Measurements from ENCODE around the gene TBX21. TPM values are rescaled to one million over a fixed set of nuclear protein-coding genes. Genes with fewer than 3 reads are reported as not detected.

Gene TBX21
- total RNA-seq, 1 experiment from 2014 or later = 0.20 TPM

DNA sequence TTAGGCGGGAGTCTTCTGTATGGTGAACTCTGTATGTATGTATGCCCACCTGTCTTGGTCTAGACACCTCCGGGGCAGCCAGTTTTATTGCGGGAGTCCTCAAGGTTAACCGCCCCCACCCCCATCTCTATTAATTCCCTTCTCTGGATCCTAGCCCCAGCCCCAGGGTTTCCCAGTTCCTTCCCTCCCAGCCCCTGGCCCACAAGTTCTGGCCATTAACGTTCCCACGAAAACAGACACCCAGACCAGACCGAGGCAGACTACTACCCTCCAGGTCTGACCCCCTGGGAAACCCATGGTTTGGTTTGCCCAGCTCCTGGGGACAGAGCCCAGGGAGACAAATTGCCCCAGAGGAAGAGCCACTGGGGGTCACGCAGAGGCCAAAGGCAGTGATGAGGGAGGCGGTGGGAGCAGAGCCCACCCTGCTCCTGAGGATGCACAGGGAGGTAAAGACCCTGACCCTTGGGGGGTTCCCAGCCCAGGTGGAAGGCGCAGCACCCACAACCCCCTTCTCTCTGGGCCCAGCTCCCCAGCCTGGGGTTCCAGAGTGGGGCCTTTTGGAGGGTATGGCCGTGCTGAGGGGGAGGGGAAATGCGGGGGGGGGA is 30.5 kb upstream of the TBX21 start:
- intact Hi-C loops (cut with micrococcal nuclease) = no loop called here

DNA sequence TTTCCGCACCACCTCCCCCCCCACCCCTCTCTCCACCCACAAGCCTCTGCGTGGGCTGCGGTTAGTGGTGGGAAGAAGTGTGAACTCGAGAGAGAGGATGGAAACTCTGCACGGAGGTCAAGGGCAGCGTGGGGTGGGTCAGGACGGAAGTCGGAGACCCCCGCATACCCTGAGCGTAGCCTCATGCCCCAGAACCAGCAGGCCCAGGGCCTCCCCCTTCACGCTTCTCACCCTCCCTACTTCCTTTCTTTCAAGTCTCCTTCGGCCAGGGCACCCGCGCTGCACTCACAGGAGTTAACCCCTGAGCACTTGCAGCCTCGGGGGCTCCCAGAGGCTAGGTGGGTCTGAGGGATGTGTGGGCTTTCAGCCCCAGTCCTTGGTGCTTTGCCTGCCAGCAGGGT is 29.8 kb upstream of the TBX21 start:
- no peak for DNase-seq (ENCODE audit: low read depth, low spot score)
- Histone ChIP-seq H3K9ac (ENCODE audit: low read length) (no peak overlapping the region), H4K20me1 (ENCODE audit: insufficient read depth) (no peaks in the 10 kb centered on the region), H3K4me3 (replicated peaks in 1 of 2; ENCODE audit: low read depth in 1 of 2, low read length in 2 of 2) (no peak overlapping the region), H3K4me1 (ENCODE audit: control insufficient read depth in 1 of 2, insufficient read depth in 2 of 2, low read length in 2 of 2) (peaks cover 0 to 9% of the 10 kb centered on the region in 2 experiments; a peak in 2 of 4 replicates), H3K79me2 (ENCODE audit: insufficient read depth, low read length) (no peaks in the 10 kb centered on the region), H3K4me2 (ENCODE audit: low read length) (no peak overlapping the region), H3K9me3 (ENCODE audit: control insufficient read depth in 1 of 2, insufficient read depth in 1 of 2, low read depth in 1 of 2, low read length in 2 of 2) (no peaks in the 10 kb centered on the region), H3K27me3 (ENCODE audit: insufficient read depth, low read length) (no peaks in the 10 kb centered on the region), H3K9me2 (ENCODE audit: insufficient read depth) (no peaks in the 10 kb centered on the region), H3K36me3 (ENCODE audit: control insufficient read depth in 1 of 2, insufficient read depth in 2 of 2, low read length in 2 of 2) (no peaks in the 10 kb centered on the region), H3K27ac (ENCODE audit: low read depth, low read length) (no peak overlapping the region), H2AFZ (ENCODE audit: low read depth, low read length, poor library complexity, severe bottlenecking) (no peak overlapping the region)
- POLR2A ChIA-PET = no interaction called here
- no peak for ATAC-seq
- CTCF ChIA-PET = no interaction called here
- TF ChIP-seq EZH2phosphoT487 (IDR thresholded peaks at IDR 0.05; ENCODE audit: borderline replicate concordance) (no peak), TCF7L2 (IDR thresholded peaks at IDR 0.05; ENCODE audit: borderline replicate concordance, extremely low read depth, insufficient read depth, insufficient read length) (no peak), CEBPB (IDR thresholded peaks at IDR 0.05; ENCODE audit: low read depth) (no peak), ZNF274 (IDR thresholded peaks at IDR 0.05; ENCODE audit: low read depth, low read length) (no peak), SP1 (IDR thresholded peaks at IDR 0.05; ENCODE audit: low read depth) (no peak), YY1 (IDR thresholded peaks at IDR 0.05; ENCODE audit: extremely low read depth, insufficient replicate concordance, low read depth, low read length) (no peak), POLR2AphosphoS5 (IDR thresholded peaks at IDR 0.05; ENCODE audit: low read depth, low read length) (no peak)
- RAD21 ChIA-PET (ENCODE audit: low non-redundant PET in 1 of 2, low total read pairs in 2 of 2, uncharacterized antibody in 2 of 2, unreplicated experiment in 2 of 2) = no interaction called here
- BruUV-seq (replicated peaks) = no TSS peak
- intact Hi-C loops (cut with micrococcal nuclease) = no loop called here

More for the DNA sequence above, 30.5 kb upstream of the TBX21 start:
- no peak for DNase-seq (ENCODE audit: low read depth, low spot score)
- Histone ChIP-seq H3K27ac (ENCODE audit: low read depth, low read length) (no peak overlapping the region), H3K4me3 (replicated peaks in 1 of 2; ENCODE audit: low read depth in 1 of 2, low read length in 2 of 2) (no peak overlapping the region), H3K79me2 (ENCODE audit: insufficient read depth, low read length) (no peaks in the 10 kb centered on the region), H3K36me3 (ENCODE audit: control insufficient read depth in 1 of 2, insufficient read depth in 2 of 2, low read length in 2 of 2) (no peaks in the 10 kb centered on the region), H4K20me1 (ENCODE audit: insufficient read depth) (no peaks in the 10 kb centered on the region), H3K9me2 (ENCODE audit: insufficient read depth) (no peaks in the 10 kb centered on the region), H3K27me3 (ENCODE audit: insufficient read depth, low read length) (no peaks in the 10 kb centered on the region), H3K4me2 (ENCODE audit: low read length) (no peak overlapping the region), H3K4me1 (ENCODE audit: control insufficient read depth in 1 of 2, insufficient read depth in 2 of 2, low read length in 2 of 2) (peaks cover 0 to 9% of the 10 kb centered on the region in 2 experiments; a peak in 2 of 4 replicates), H3K9ac (ENCODE audit: low read length) (no peak overlapping the region), H2AFZ (ENCODE audit: low read depth, low read length, poor library complexity, severe bottlenecking) (no peak overlapping the region), H3K9me3 (ENCODE audit: control insufficient read depth in 1 of 2, insufficient read depth in 1 of 2, low read depth in 1 of 2, low read length in 2 of 2) (no peaks in the 10 kb centered on the region)
- ChIA-PET RAD21 (ENCODE audit: low non-redundant PET in 1 of 2, low total read pairs in 2 of 2, uncharacterized antibody in 2 of 2, unreplicated experiment in 2 of 2) (no interaction called here), CTCF (no interaction called here), POLR2A (no interaction called here)
- no peak for ATAC-seq
- TF ChIP-seq POLR2A (IDR thresholded peaks at IDR 0.05; ENCODE audit: borderline replicate concordance, extremely low read depth, insufficient read depth, insufficient read length) = no peak
- no TSS peak for BruUV-seq (replicated peaks)
